Glutamatergic neuron (in vitro differentiated cells): Measurements from ENCODE around the gene HOXA9. TPM values are rescaled to one million over a fixed set of nuclear protein-coding genes. Genes with fewer than 3 reads are reported as not detected.

Source experiments
- DNase-seq: peaks from one replicate; pipeline ENCODE4 v3.0.0; 2022
- H3K27ac Mint-ChIP-seq: one replicate; pipeline ENCODE4 v1.8.0; 2020; ENCODE audit warnings: mild to moderate bottlenecking, mixed read lengths, inconsistent platforms; ENCODE audit not compliant: unreplicated experiment
- H3K27me3 Mint-ChIP-seq: one replicate; pipeline ENCODE4 v1.8.0; 2020; ENCODE audit warnings: mild to moderate bottlenecking, moderate library complexity, mixed read lengths, inconsistent platforms; ENCODE audit not compliant: unreplicated experiment
- H3K36me3 Mint-ChIP-seq: one replicate; pipeline ENCODE4 v1.8.0; 2020; ENCODE audit warnings: mild to moderate bottlenecking, mixed read lengths, inconsistent platforms; ENCODE audit not compliant: unreplicated experiment
- H3K4me1 Mint-ChIP-seq: one replicate; pipeline ENCODE4 v1.8.0; 2020; ENCODE audit warnings: mild to moderate bottlenecking, low read depth, mixed read lengths, inconsistent platforms; ENCODE audit not compliant: unreplicated experiment
- H3K4me3 Mint-ChIP-seq: one replicate; pipeline ENCODE4 v1.8.0; 2020; ENCODE audit warnings: mild to moderate bottlenecking, mixed read lengths, inconsistent platforms; ENCODE audit not compliant: unreplicated experiment
- H3K9me3 Mint-ChIP-seq: one replicate; pipeline ENCODE4 v1.8.0; 2020; ENCODE audit warnings: mild to moderate bottlenecking, moderate library complexity, mixed read lengths, inconsistent platforms; ENCODE audit not compliant: unreplicated experiment
- CTCF ChIP-seq: fragments of 200-600 bp; sonication (generic); IDR thresholded peaks from one replicate; pipeline ENCODE4 v1.5.0; 2021; ENCODE audit not compliant: partially characterized antibody, unreplicated experiment
- total RNA-seq: library from RNA; stranded (reverse); fragmentation: NEBNext Ultra II Directional; extraction: Animal tissue kit (Norgen Biotek cat#: 25700); gene quantifications from one replicate; pipeline ENCODE4 v1.2.1, GENCODE V29; 2021; ENCODE audit not compliant: unreplicated experiment

The HOXA9 gene
- total RNA-seq, 1 donor from 2014 or later = not detected

GRCh38 chr7:27125986-27126394, 39.3 kb downstream of the HOXA9 start:
- peaks cover 37% of the 10 kb centered on the region for H3K27me3 Mint-ChIP-seq

GRCh38 chr7:27124902-27125689, 40.2 kb downstream of the HOXA9 start:
- H3K27ac Mint-ChIP-seq = no peak overlapping the region
- no peaks in the 10 kb centered on the region for H3K36me3 Mint-ChIP-seq
- TF ChIP-seq CTCF = no peak
- H3K4me1 Mint-ChIP-seq = no peaks in the 10 kb centered on the region
- no peak for DNase-seq
- peaks cover 10% of the 10 kb centered on the region for H3K9me3 Mint-ChIP-seq
- no peak overlapping the region for H3K4me3 Mint-ChIP-seq
- H3K27me3 Mint-ChIP-seq = peaks cover 39% of the 10 kb centered on the region

More at GRCh38 chr7:27125986-27126394, 39.3 kb downstream of the HOXA9 start:
- Mint-ChIP-seq H3K9me3 (peaks cover 10% of the 10 kb centered on the region), H3K4me3 (no peak overlapping the region), H3K27ac (no peak overlapping the region), H3K4me1 (no peaks in the 10 kb centered on the region), H3K36me3 (no peaks in the 10 kb centered on the region)
- DNase-seq = no peak
- no peak for TF ChIP-seq CTCF

GRCh38 chr7:27124096-27124901, 41.0 kb downstream of the HOXA9 start:
- no peak for DNase-seq
- H3K4me3 Mint-ChIP-seq = no peak overlapping the region
- no peaks in the 10 kb centered on the region for H3K36me3 Mint-ChIP-seq
- peaks cover 37% of the 10 kb centered on the region for H3K27me3 Mint-ChIP-seq
- H3K4me1 Mint-ChIP-seq = no peaks in the 10 kb centered on the region
- H3K9me3 Mint-ChIP-seq = peaks cover 10% of the 10 kb centered on the region
- no peak for TF ChIP-seq CTCF
- no peak overlapping the region for H3K27ac Mint-ChIP-seq

- no peak overlapping the region for H3K4me3 Mint-ChIP-seq
- TF ChIP-seq CTCF = no peak
- peaks cover 12% of the 10 kb centered on the region for H3K9me3 Mint-ChIP-seq
- DNase-seq = no peak
- peaks cover 36% of the 10 kb centered on the region for H3K27me3 Mint-ChIP-seq
- H3K36me3 Mint-ChIP-seq = no peaks in the 10 kb centered on the region
- no peaks in the 10 kb centered on the region for H3K4me1 Mint-ChIP-seq
- no peak overlapping the region for H3K27ac Mint-ChIP-seq
Observed at GRCh38 chr7:27123477-27124053, 41.8 kb downstream of the HOXA9 start.
